Mesenchymal stem cell (in vitro differentiated cells and primary cell): ENCODE data around the gene CNIH3.
"Not testable (repeated sequence)": the region's sequence is repeated elsewhere in the genome, so short reads cannot be mapped to it uniquely, and the experiment has no call there.

Experiments used
- DNase-seq: peaks from one replicate; pipeline ENCODE4 v3.0.0-alpha.2; 2013
- H2AFZ ChIP-seq: one replicate; pipeline ENCODE4 v1.6.1; 2013; ENCODE audit warnings: low read depth, mild to moderate bottlenecking, control low read depth, inconsistent platforms, low read length, moderate library complexity
- H2AK5ac ChIP-seq: 2 replicates; pipeline ENCODE4 v1.6.1; 2013; ENCODE audit warnings: low read length, moderate library complexity, mild to moderate bottlenecking, inconsistent platforms; ENCODE audit not compliant: severe bottlenecking
- H2BK120ac ChIP-seq: one replicate; pipeline ENCODE4 v1.6.1; 2013; ENCODE audit warnings: low read depth, mild to moderate bottlenecking, inconsistent platforms, low read length, moderate library complexity
- H2BK12ac ChIP-seq, 2 experiments: one replicate each; pipeline ENCODE4 v1.6.1; 2013; ENCODE audit warnings: inconsistent platforms in 2 of 2, low read length in 2 of 2, mild to moderate bottlenecking in 2 of 2, moderate library complexity in 2 of 2, control low read depth in 1 of 2
- H2BK15ac ChIP-seq: one replicate; pipeline ENCODE4 v1.6.1; 2013; ENCODE audit warnings: mild to moderate bottlenecking, low read depth, inconsistent platforms; ENCODE audit not compliant: poor library complexity, severe bottlenecking
- H2BK5ac ChIP-seq: 2 replicates; pipeline ENCODE4 v1.6.1; 2013; ENCODE audit warnings: low read depth, mild to moderate bottlenecking, low read length, control low read depth, inconsistent platforms; ENCODE audit not compliant: poor library complexity, severe bottlenecking
- H3K14ac ChIP-seq, 2 experiments: one replicate each; pipeline ENCODE4 v1.6.1; 2013; ENCODE audit warnings: inconsistent platforms in 2 of 2, low read length in 2 of 2, control low read depth in 1 of 2, mild to moderate bottlenecking in 1 of 2, moderate library complexity in 1 of 2
- H3K18ac ChIP-seq, 2 experiments: one replicate each; pipeline ENCODE4 v1.6.1; 2013; ENCODE audit warnings: inconsistent platforms in 2 of 2, low read length in 2 of 2, control low read depth in 1 of 2, low read depth in 1 of 2, mild to moderate bottlenecking in 1 of 2
- H3K23ac ChIP-seq, 2 experiments: one replicate each; pipeline ENCODE4 v1.6.1; 2013; ENCODE audit warnings: inconsistent platforms in 2 of 2, low read length in 2 of 2, mild to moderate bottlenecking in 2 of 2, moderate library complexity in 2 of 2, control low read depth in 1 of 2
- H3K27ac ChIP-seq: 2 replicates; pipeline ENCODE4 v1.5.1; 2013; ENCODE audit warnings: mild to moderate bottlenecking, moderate library complexity, low read length, control low read depth, inconsistent platforms; ENCODE audit not compliant: poor library complexity, severe bottlenecking
- H3K27me3 ChIP-seq, 2 experiments: 2 replicates each; pipeline versions ENCODE4 v1.6.1 to v1.7.0; 2013; ENCODE audit warnings: low read length in 2 of 2, mild to moderate bottlenecking in 2 of 2, moderate library complexity in 2 of 2, control low read depth in 1 of 2, inconsistent platforms in 1 of 2; ENCODE audit not compliant: control insufficient read depth in 1 of 2, insufficient read depth in 1 of 2
- H3K36me3 ChIP-seq, 2 experiments: 2 replicates each; pipeline versions ENCODE4 v1.6.1 to v1.7.0; 2013; ENCODE audit warnings: low read length in 2 of 2, control low read depth in 1 of 2, inconsistent platforms in 1 of 2, low read depth in 1 of 2, mild to moderate bottlenecking in 1 of 2; ENCODE audit not compliant: insufficient read depth in 2 of 2, control insufficient read depth in 1 of 2
- H3K4ac ChIP-seq, 2 experiments: one replicate each; pipeline ENCODE4 v1.6.1; 2013; ENCODE audit warnings: inconsistent platforms in 2 of 2, low read length in 2 of 2, mild to moderate bottlenecking in 2 of 2, moderate library complexity in 2 of 2, control low read depth in 1 of 2, low read depth in 1 of 2
- H3K4me1 ChIP-seq: 2 replicates; pipeline ENCODE4 v1.6.1; 2013; ENCODE audit warnings: low read depth, low read length, control low read depth; ENCODE audit not compliant: control insufficient read depth, insufficient read depth
- H3K4me2 ChIP-seq: 2 replicates; pipeline ENCODE4 v1.6.1; 2013; ENCODE audit warnings: low read length, mild to moderate bottlenecking, inconsistent platforms; ENCODE audit not compliant: poor library complexity, severe bottlenecking
- H3K4me3 ChIP-seq, 2 experiments: 2 replicates each; pipeline versions ENCODE4 v1.5.1 to v1.7.0; 2013; ENCODE audit warnings: low read length in 2 of 2, mild to moderate bottlenecking in 2 of 2, control low read depth in 1 of 2, low read depth in 1 of 2; ENCODE audit not compliant: insufficient read depth in 1 of 2
- H3K79me1 ChIP-seq: replicated peaks from 2 replicates; pipeline ENCODE4 v1.6.1; 2013; ENCODE audit warnings: mild to moderate bottlenecking, control low read depth, low read length, inconsistent platforms; ENCODE audit not compliant: poor library complexity, severe bottlenecking
- H3K9ac ChIP-seq: 2 replicates; pipeline ENCODE4 v1.7.0; 2013; ENCODE audit warnings: mild to moderate bottlenecking, low read length, moderate library complexity
- H3K9me3 ChIP-seq: 2 replicates; pipeline ENCODE4 v1.7.0; 2013; ENCODE audit warnings: mild to moderate bottlenecking, low read length; ENCODE audit not compliant: control insufficient read depth
- H4K8ac ChIP-seq: one replicate; pipeline ENCODE4 v1.6.1; 2013; ENCODE audit warnings: inconsistent platforms, mild to moderate bottlenecking, low read length, moderate library complexity
- H4K91ac ChIP-seq: one replicate; pipeline ENCODE4 v1.6.1; 2013; ENCODE audit warnings: mild to moderate bottlenecking, low read length, inconsistent platforms
- WGBS: methylation state at CpG from one replicate; pipeline ENCODE4 v1.1.7; 2013; ENCODE audit warnings: mixed read lengths; 5-methylcytosine and 5-hydroxymethylcytosine counted together

Gene CNIH3

DNA sequence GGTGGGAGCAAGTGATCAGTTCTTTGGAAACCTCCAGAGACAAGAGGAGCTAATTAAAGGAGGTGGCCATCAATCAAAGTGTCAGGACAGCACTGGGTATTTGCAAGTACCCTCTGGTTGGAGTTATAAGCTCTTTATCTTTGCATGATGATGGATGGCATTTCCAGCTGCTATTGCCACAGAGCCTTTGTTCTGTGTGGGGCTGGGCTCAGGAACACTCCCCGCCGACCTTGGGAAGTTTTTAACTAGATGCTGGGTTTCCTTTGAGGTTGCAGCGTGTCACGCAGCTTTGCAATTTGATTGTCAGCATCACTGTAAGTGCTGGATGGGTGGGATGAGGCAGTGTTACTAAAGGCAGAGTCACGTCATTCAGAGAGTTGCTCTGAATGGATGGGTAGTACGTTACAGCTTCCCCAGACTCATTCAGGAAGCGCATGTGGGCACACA is 68.9 kb downstream of the CNIH3 start:
- Histone ChIP-seq H3K79me1 (peaks cover 27% of the 10 kb centered on the region), H3K36me3 (peaks cover 16 to 91% of the 10 kb centered on the region in 2 experiments), H2AFZ (no peak overlapping the region), H3K9me3 (no peaks in the 10 kb centered on the region), H3K4ac (no peak overlapping the region), H3K4me2 (no peak overlapping the region), H3K9ac (no peak overlapping the region), H4K91ac (no peak overlapping the region), H2BK12ac (no peak overlapping the region), H4K8ac (no peak overlapping the region), H3K4me1 (no peaks in the 10 kb centered on the region), H3K4me3 (no peak overlapping the region), H2BK120ac (no peak overlapping the region), H3K14ac (no peak overlapping the region), H2BK15ac (no peak overlapping the region), H3K23ac (no peak overlapping the region), H3K27ac (no peak overlapping the region), H3K18ac (no peak overlapping the region), H2AK5ac (no peak overlapping the region), H3K27me3 (no peaks in the 10 kb centered on the region), H2BK5ac (no peak overlapping the region)
- no peak for DNase-seq
- 60% methylated on average over 7 of the region's 7 CpGs for WGBS

DNA sequence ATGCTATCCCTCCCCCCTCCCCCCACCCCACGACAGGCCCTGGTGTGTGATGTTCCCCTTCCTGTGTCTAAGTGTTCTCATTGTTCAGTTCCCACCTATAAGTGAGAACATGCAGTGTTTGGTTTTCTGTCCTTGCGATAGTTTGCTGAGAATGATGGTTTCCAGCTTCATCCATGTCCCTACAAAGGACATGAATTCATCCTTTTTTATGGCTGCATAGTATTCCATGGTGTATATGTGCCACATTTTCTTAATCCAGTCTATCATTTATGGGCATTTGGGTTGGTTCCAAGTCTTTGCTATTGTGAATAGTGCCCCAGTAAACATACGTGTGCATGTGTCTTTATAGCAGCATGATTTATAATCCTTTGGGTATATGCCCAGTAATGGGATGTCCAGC is 70.0 kb downstream of the CNIH3 start:
- not testable (repeated sequence) for H3K23ac ChIP-seq, H3K4me2 ChIP-seq, H3K9me3 ChIP-seq, DNase-seq, H2BK120ac ChIP-seq, H3K4ac ChIP-seq, H3K27ac ChIP-seq, H3K4me1 ChIP-seq, H3K18ac ChIP-seq, H4K8ac ChIP-seq, H2BK5ac ChIP-seq, H2AK5ac ChIP-seq, H3K14ac ChIP-seq, H2BK15ac ChIP-seq, H2AFZ ChIP-seq, H3K27me3 ChIP-seq, H3K9ac ChIP-seq, H2BK12ac ChIP-seq, H3K4me3 ChIP-seq, H4K91ac ChIP-seq
- Histone ChIP-seq H3K79me1 (peaks cover 25% of the 10 kb centered on the region), H3K36me3 (peaks cover 13 to 88% of the 10 kb centered on the region in 2 experiments)
- 100% methylated on average over 1 of the region's 3 CpGs for WGBS

DNA sequence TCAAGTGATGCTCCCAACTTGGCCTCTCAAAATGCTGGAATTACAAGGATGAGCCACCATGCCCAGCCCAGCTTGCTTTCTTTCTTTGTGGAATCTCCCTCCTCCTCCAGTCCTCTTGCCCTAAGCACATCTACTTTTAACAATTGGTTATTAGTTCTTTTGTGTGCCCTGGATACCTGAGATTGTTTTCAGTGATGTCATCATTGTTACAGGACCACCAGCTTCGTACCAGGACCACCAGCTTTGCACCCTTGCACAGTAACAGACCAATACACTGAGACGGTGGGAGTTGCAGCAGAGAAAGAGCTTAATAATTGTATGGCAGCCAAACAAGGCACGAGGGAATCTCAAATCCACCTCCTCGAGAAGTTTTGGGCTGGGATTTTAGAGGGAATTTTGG is 71.3 kb downstream of the CNIH3 start:
- peaks cover 21% of the 10 kb centered on the region for H3K79me1 ChIP-seq
- WGBS = 66% methylated on average over 4 of the region's 4 CpGs
- H2BK12ac ChIP-seq = no peak overlapping the region
- H2AFZ ChIP-seq = no peak overlapping the region
- no peak overlapping the region for H3K27ac ChIP-seq
- H4K91ac ChIP-seq = no peak overlapping the region
- no peak overlapping the region for H3K14ac ChIP-seq
- no peaks in the 10 kb centered on the region for H3K4me1 ChIP-seq
- peaks cover 8 to 88% of the 10 kb centered on the region in 2 experiments for H3K36me3 ChIP-seq
- no peak overlapping the region for H3K4ac ChIP-seq
- no peak overlapping the region for H3K4me3 ChIP-seq
- no peak for DNase-seq
- H4K8ac ChIP-seq = no peak overlapping the region
- H3K4me2 ChIP-seq = no peak overlapping the region
- H3K27me3 ChIP-seq = no peaks in the 10 kb centered on the region
- no peaks in the 10 kb centered on the region for H3K9me3 ChIP-seq
- H2BK15ac ChIP-seq = no peak overlapping the region
- no peak overlapping the region for H2BK5ac ChIP-seq
- no peak overlapping the region for H3K9ac ChIP-seq
- H3K18ac ChIP-seq = no peak overlapping the region
- no peak overlapping the region for H3K23ac ChIP-seq
- H2BK120ac ChIP-seq = no peak overlapping the region
- no peak overlapping the region for H2AK5ac ChIP-seq

DNA sequence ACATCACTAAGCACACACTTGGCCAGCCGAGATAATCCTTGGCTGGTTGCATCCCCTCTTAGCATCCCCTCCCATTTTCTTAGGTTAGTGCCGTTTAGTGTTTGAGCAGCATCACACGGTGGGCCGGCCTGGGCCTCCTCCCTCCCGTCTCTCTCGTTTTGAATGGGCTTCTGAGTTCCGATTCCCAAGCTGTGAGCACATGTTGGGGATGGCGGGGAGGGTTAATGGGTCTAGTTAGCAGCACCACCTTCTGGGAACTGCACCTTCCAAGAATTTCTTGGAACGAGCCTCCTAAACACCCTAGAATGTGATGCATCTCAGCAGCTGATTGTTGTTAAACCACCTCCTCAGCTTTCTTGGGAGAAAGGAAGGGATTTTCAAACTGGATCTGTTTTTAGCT is 73.3 kb downstream of the CNIH3 start:
- H3K4me3 ChIP-seq = no peak overlapping the region
- no peak overlapping the region for H3K27ac ChIP-seq
- H2AK5ac ChIP-seq = no peak overlapping the region
- no peak overlapping the region for H2BK12ac ChIP-seq
- H2AFZ ChIP-seq = no peak overlapping the region
- H2BK5ac ChIP-seq = no peak overlapping the region
- peak overlapping the region; percentile 64 for H3K9ac ChIP-seq
- H3K27me3 ChIP-seq = no peaks in the 10 kb centered on the region
- no peak overlapping the region for H3K14ac ChIP-seq
- H3K79me1 ChIP-seq = peaks cover 19% of the 10 kb centered on the region
- no peaks in the 10 kb centered on the region for H3K4me1 ChIP-seq
- no peak overlapping the region for H3K18ac ChIP-seq
- WGBS = 70% methylated on average over 8 of the region's 9 CpGs
- DNase-seq = no peak
- H4K91ac ChIP-seq = no peak overlapping the region
- H2BK15ac ChIP-seq = no peak overlapping the region
- no peak overlapping the region for H3K4ac ChIP-seq
- no peak overlapping the region for H3K23ac ChIP-seq
- H4K8ac ChIP-seq = no peak overlapping the region
- H3K4me2 ChIP-seq = no peak overlapping the region
- H3K36me3 ChIP-seq = peaks cover 8 to 88% of the 10 kb centered on the region in 2 experiments
- H2BK120ac ChIP-seq = no peak overlapping the region
- H3K9me3 ChIP-seq = no peaks in the 10 kb centered on the region
